Right forelimb (tissue), 1 donor: ENCODE measurements around the gene DNAJC25.

ENCODE experiments used
- DNase-seq: peaks from one replicate; pipeline ENCODE4 v3.0.0-alpha.2; 2018

Gene DNAJC25

GRCh38 chr9:111628411-111628810 is 2.7 kb upstream of the DNAJC25 start:
- DNase-seq = no peak

- DNase-seq = no peak
These were observed 761 bp upstream of the DNAJC25 start for GRCh38 chr9:111630182-111630963.

- DNase-seq = no peak
These were observed 245 bp upstream of the DNAJC25 start for GRCh38 chr9:111630964-111631213.

- no peak for DNase-seq
These were observed 926 bp downstream of the DNAJC25 start for GRCh38 chr9:111632060-111632459.

- no peak for DNase-seq
These were observed 1.7 kb downstream of the DNAJC25 start for GRCh38 chr9:111632695-111633388.

GRCh38 chr9:111633389-111633736 is 2.2 kb downstream of the DNAJC25 start:
- no peak for DNase-seq

GRCh38 chr9:111634860-111635259 is 3.7 kb downstream of the DNAJC25 start:
- DNase-seq = no peak

GRCh38 chr9:111637421-111637950 is 6.4 kb downstream of the DNAJC25 start:
- DNase-seq = no peak

GRCh38 chr9:111644195-111644772 is 13.2 kb downstream of the DNAJC25 start:
- no peak for DNase-seq

- DNase-seq = no peak
These were observed 14.7 kb downstream of the DNAJC25 start for GRCh38 chr9:111645806-111646205.

- DNase-seq = no peak
These were observed 15.3 kb downstream of the DNAJC25 start for GRCh38 chr9:111646417-111646816.

- DNase-seq = no peak
These were observed 16.9 kb downstream of the DNAJC25 start for GRCh38 chr9:111648066-111648465.

GRCh38 chr9:111649016-111649415 is 17.9 kb downstream of the DNAJC25 start:
- DNase-seq = no peak

GRCh38 chr9:111657051-111657450 is 25.9 kb downstream of the DNAJC25 start:
- DNase-seq = no peak

- DNase-seq = no peak
These were observed 27.8 kb downstream of the DNAJC25 start for GRCh38 chr9:111658943-111659342.

GRCh38 chr9:111659691-111660090 is 28.6 kb downstream of the DNAJC25 start:
- DNase-seq = no peak

GRCh38 chr9:111661150-111661801 is 30.1 kb downstream of the DNAJC25 start, which contains the start of gene GNG10:
TSS of gene GNG10 (plus strand) at chr9:111661605. CDS start at chr9:111661635, 30 bp downstream.
- peak; percentile 79 for DNase-seq

- DNase-seq = peak; percentile 70
These were observed 30.8 kb downstream of the DNAJC25 start for GRCh38 chr9:111661802-111662521.

- no peak for DNase-seq
These were observed 31.6 kb downstream of the DNAJC25 start for GRCh38 chr9:111662576-111663300.

GRCh38 chr9:111663301-111663823 is 32.2 kb downstream of the DNAJC25 start:
- DNase-seq = no peak

- DNase-seq = no peak
These were observed 37.0 kb downstream of the DNAJC25 start for GRCh38 chr9:111668026-111668573.
